ENCODE data around the gene SLC24A3.

GRCh38 chr20:19659448-19659847 is 447.0 kb downstream of the SLC24A3 start:
- TF ChIP-seq, protein P1, sequence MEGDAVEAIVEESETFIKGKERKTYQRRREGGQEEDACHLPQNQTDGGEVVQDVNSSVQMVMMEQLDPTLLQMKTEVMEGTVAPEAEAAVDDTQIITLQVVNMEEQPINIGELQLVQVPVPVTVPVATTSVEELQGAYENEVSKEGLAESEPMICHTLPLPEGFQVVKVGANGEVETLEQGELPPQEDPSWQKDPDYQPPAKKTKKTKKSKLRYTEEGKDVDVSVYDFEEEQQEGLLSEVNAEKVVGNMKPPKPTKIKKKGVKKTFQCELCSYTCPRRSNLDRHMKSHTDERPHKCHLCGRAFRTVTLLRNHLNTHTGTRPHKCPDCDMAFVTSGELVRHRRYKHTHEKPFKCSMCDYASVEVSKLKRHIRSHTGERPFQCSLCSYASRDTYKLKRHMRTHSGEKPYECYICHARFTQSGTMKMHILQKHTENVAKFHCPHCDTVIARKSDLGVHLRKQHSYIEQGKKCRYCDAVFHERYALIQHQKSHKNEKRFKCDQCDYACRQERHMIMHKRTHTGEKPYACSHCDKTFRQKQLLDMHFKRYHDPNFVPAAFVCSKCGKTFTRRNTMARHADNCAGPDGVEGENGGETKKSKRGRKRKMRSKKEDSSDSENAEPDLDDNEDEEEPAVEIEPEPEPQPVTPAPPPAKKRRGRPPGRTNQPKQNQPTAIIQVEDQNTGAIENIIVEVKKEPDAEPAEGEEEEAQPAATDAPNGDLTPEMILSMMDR (conservative IDR thresholded peaks at IDR 0.05; ENCODE audit: low read length), result no peak
- TF ChIP-seq EZH2phosphoT487 (IDR thresholded peaks at IDR 0.05; ENCODE audit: borderline replicate concordance), result no peak
